Right atrium auricular region (tissue), 2 donors: ENCODE measurements around the gene DOK6. TPM values are rescaled to one million over a fixed set of nuclear protein-coding genes. Genes with fewer than 3 reads are reported as not detected.
"Not testable (repeated sequence)": the region's sequence is repeated elsewhere in the genome, so short reads cannot be mapped to it uniquely, and the experiment has no call there.

Source experiments
- DNase-seq: peaks from one replicate; pipeline ENCODE4 v3.0.0-alpha.2; 2019; ENCODE audit warnings: low spot score
- H3K27ac ChIP-seq, 2 donors: fragments of 200-600 bp; sonication (generic); 1 replicate in 1 of 2; 2 replicates in 1 of 2; pipeline ENCODE4 v1.5.1; 2016 to 2019
- H3K27me3 ChIP-seq, 2 donors: fragments of 200-600 bp; sonication (generic); one replicate each; pipeline versions ENCODE4 v1.5.1 to v1.6.0; 2017 to 2019
- H3K36me3 ChIP-seq: fragments of 200-600 bp; sonication (generic); one replicate; pipeline ENCODE4 v1.5.1; 2016
- H3K4me1 ChIP-seq, 2 donors: fragments of 200-600 bp; sonication (generic); one replicate each; pipeline versions ENCODE4 v1.5.1 to v1.6.0; 2017 to 2019
- H3K4me3 ChIP-seq, 2 donors: fragments of 200-600 bp; sonication (generic); 1 replicate in 1 of 2; 2 replicates in 1 of 2; pipeline ENCODE4 v1.5.1; 2017 to 2019; ENCODE audit warnings: mild to moderate bottlenecking in 1 of 2, moderate library complexity in 1 of 2
- H3K9me3 ChIP-seq, 2 donors: fragments of 200-600 bp; sonication (generic); one replicate each; pipeline ENCODE4 v1.5.1; 2019
- total RNA-seq, 2 donors: library from RNA; depleted of rRNA; stranded (reverse); fragments of >200 nt; gene quantifications; one replicate each; pipeline ENCODE4 v1.1.0, GENCODE V29; 2016
- TF ChIP-seq, protein P1 (sequence below), 2 donors: fragments of 200-600 bp; sonication (generic); IDR thresholded peaks; one replicate each; pipeline ENCODE4 v1.5.1; 2019; ENCODE audit warnings: antibody characterized with exemption in 2 of 2

DOK6 gene
- total RNA-seq, 2 donors from 2014 or later: 2.0 to 5.7 TPM

DNA sequence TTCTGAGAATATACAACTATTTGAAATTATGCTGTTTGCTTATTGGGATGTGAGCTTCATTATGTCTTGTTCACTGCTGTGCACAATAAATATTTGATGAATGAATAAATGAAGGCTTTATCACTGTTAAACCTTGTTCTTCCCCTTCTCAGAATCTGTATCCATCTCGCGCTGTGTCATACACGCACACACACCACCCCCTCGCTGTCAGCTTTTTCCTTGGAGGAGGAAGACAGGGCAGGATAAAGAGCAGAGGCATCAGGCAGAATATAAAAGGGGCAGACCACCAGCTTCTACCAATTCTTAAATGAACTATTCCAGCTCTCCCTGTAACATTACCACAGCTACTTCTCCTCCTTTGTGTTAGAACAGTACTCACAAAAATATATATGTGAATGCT lies 472.0 kb downstream of the DOK6 start:
- TF ChIP-seq, protein P1, sequence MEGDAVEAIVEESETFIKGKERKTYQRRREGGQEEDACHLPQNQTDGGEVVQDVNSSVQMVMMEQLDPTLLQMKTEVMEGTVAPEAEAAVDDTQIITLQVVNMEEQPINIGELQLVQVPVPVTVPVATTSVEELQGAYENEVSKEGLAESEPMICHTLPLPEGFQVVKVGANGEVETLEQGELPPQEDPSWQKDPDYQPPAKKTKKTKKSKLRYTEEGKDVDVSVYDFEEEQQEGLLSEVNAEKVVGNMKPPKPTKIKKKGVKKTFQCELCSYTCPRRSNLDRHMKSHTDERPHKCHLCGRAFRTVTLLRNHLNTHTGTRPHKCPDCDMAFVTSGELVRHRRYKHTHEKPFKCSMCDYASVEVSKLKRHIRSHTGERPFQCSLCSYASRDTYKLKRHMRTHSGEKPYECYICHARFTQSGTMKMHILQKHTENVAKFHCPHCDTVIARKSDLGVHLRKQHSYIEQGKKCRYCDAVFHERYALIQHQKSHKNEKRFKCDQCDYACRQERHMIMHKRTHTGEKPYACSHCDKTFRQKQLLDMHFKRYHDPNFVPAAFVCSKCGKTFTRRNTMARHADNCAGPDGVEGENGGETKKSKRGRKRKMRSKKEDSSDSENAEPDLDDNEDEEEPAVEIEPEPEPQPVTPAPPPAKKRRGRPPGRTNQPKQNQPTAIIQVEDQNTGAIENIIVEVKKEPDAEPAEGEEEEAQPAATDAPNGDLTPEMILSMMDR (IDR thresholded peaks at IDR 0.05): no peak

DNA sequence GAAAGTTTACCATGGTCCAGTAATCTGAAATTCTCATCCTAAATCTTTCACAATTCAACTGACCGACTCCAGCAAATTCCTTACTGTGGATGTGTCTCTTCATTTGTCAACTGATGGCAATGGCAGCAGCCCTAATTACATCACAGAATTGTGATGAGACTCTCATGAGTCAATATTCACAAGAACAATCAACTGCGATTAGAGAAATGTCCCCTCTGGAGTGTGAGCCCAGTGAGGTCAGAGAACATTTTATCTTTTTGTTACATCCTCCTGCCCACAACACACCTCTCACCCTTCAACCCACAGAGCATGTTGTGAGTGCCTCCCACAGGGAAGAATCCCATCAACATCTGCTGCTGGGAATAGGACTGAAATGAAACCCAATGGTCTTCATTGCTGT lies 473.4 kb downstream of the DOK6 start:
- no peak overlapping the region for H3K27ac ChIP-seq
- no peaks in the 10 kb centered on the region for H3K27me3 ChIP-seq
- no peak overlapping the region for H3K4me3 ChIP-seq
- TF ChIP-seq, protein P1 (IDR thresholded peaks at IDR 0.05): no peak
- no peaks in the 10 kb centered on the region for H3K36me3 ChIP-seq
- DNase-seq: no peak
- H3K9me3 ChIP-seq: no peaks in the 10 kb centered on the region
- no peaks in the 10 kb centered on the region for H3K4me1 ChIP-seq

More for the DNA sequence above, 472.0 kb downstream of the DOK6 start:
- Histone ChIP-seq H3K9me3 (no peaks in the 10 kb centered on the region), H3K4me3 (no peak overlapping the region), H3K27ac (no peak overlapping the region), H3K36me3 (no peaks in the 10 kb centered on the region), H3K27me3 (no peaks in the 10 kb centered on the region), H3K4me1 (no peaks in the 10 kb centered on the region)
- DNase-seq: no peak

DNA sequence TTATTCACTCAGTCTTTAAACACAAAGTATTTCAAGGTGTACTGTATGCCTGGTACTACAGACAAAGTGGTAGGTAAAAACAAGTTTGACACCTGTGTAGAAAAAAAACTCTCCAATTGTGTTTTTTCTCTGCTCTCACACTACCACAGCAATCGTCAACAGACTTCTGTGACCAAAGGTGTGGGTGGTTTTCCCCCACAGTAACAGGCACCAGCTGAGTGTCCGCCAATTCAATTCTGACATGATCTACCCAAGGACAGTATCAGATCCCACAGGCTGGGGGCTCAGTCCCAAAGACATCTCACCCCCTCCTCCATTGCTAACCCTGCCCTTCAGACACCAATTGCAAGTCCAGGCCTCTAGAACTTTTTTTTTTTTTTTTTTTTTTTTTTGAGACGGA lies 475.8 kb downstream of the DOK6 start:
- DNase-seq: no peak
- Histone ChIP-seq H3K4me3 (no peak overlapping the region), H3K36me3 (no peaks in the 10 kb centered on the region), H3K27me3 (no peaks in the 10 kb centered on the region), H3K4me1 (no peaks in the 10 kb centered on the region), H3K27ac (no peak overlapping the region), H3K9me3 (no peaks in the 10 kb centered on the region)
- TF ChIP-seq, protein P1 (IDR thresholded peaks at IDR 0.05): no peak

DNA sequence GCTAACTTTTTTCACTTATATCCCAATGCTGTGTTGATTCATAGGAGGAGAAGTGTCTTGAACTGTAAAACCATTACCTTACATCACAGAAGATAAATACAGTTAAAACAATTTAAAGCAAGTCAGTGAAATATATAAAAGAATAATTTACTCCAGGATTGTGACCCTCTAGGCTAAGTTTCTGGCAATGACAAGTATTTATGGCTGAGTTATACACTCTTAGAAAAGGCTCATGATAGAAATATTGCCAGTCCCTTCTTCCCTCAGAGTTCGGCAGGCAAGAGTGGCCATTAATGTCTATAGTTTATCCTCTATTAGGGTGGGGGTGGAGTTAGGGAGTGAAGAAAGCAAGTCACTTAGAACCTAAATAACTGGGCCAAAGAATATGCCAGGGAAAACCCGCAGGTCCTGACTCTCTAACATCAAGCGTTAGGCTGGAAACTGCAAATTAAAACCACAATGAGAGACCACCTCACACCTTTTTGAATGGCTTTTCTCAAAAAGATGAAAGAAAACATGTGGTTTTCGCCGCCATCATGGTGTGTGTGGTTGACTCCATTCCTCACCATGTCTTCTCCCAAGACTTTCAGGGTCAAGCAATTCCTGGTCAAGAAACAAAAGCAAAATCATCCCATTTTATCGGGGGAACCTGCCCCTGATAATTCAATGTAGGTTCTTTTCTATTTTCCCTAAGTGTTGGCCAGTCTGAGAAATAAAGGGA lies 477.7 kb downstream of the DOK6 start:
- no peaks in the 10 kb centered on the region for H3K27me3 ChIP-seq
- TF ChIP-seq, protein P1 (IDR thresholded peaks at IDR 0.05): no peak
- DNase-seq: no peak

DNA sequence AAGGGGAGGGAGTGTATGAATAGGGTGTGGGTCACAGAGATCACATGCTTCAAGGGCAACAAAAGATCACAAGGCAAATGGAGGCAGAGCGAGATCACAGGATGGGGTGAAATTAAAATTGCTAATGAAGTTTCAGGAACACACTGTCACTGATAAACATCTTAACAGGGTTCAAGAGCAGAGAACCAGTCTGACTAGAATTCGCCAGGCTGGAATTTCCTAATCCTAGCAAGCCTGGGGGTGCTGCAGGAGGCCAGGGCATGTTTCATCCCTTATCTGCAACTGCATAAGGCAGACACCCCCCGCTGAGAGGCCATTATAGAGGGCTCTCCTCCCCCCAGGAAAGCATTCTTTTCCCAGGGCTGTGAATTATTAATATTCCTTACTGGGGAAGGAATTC lies 478.4 kb downstream of the DOK6 start:
- H3K9me3 ChIP-seq, H3K27ac ChIP-seq, H3K4me1 ChIP-seq: not testable (repeated sequence)

More for the DNA sequence above, 477.7 kb downstream of the DOK6 start:
- Histone ChIP-seq H3K4me3 (no peak overlapping the region), H3K4me1 (no peaks in the 10 kb centered on the region), H3K9me3 (no peaks in the 10 kb centered on the region), H3K36me3 (no peaks in the 10 kb centered on the region), H3K27ac (no peak overlapping the region)

DNA sequence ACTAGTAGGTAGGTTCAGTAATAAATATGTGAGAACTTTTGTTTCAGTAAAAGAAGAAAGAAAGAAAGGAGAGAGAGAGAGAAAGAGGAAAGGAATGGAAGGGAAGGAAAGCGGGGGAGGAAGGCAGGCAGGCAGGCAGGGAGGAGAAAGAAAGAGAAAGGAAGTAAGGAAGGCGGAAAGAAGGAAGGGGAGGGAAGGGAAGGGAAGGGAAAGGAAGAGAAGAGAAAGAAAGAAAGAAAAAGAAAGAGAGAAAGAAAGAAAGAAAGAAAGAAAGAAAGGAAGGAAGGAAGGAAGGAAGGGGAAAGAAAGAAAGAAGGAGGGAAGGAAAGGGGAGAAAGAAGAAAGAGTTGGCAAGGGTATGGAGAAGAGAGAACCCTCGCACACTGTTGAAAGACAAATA lies 479.4 kb downstream of the DOK6 start:
- no peaks in the 10 kb centered on the region for H3K4me1 ChIP-seq
- H3K36me3 ChIP-seq: no peaks in the 10 kb centered on the region
- H3K27me3 ChIP-seq: no peaks in the 10 kb centered on the region
- TF ChIP-seq, protein P1 (IDR thresholded peaks at IDR 0.05): no peak
- H3K9me3 ChIP-seq: no peaks in the 10 kb centered on the region
- DNase-seq: no peak
- no peak overlapping the region for H3K4me3 ChIP-seq
- no peak overlapping the region for H3K27ac ChIP-seq

More for the DNA sequence above, 478.4 kb downstream of the DOK6 start:
- not testable (repeated sequence) for H3K27me3 ChIP-seq, H3K36me3 ChIP-seq, DNase-seq, H3K4me3 ChIP-seq
